GM12878 (cell line): ENCODE measurements around the gene RERE.

Source experiments
- EGR1 ChIP-seq, 2 experiments: IDR thresholded peaks; 1 replicate in 1 of 2; 2 replicates in 1 of 2; pipeline ENCODE4 v1.6.1; 2011 to 2012; ENCODE audit warnings: low read depth in 2 of 2, low read length in 2 of 2, borderline replicate concordance in 1 of 2, mild to moderate bottlenecking in 1 of 2, moderate library complexity in 1 of 2
- EZH2 ChIP-seq: IDR thresholded peaks from 2 replicates; pipeline ENCODE4 v1.6.1; 2012; ENCODE audit warnings: low read depth, mild to moderate bottlenecking, control low read depth, inconsistent platforms, low read length, borderline replicate concordance; ENCODE audit not compliant: control insufficient read depth
- FOS ChIP-seq: IDR thresholded peaks from 3 replicates; pipeline ENCODE4 v1.6.1; 2011; ENCODE audit warnings: borderline replicate concordance; ENCODE audit not compliant: insufficient read length; ENCODE audit errors: extremely low read depth
- FOXM1 ChIP-seq: IDR thresholded peaks from 2 replicates; pipeline ENCODE4 v1.6.1; 2012; ENCODE audit warnings: low read depth, mild to moderate bottlenecking, inconsistent platforms, low read length, moderate library complexity
- NFIC ChIP-seq: IDR thresholded peaks from 2 replicates; pipeline ENCODE4 v1.6.1; 2012; ENCODE audit warnings: low read depth, mild to moderate bottlenecking, inconsistent platforms, low read length, moderate library complexity
- POLR2AphosphoS5 ChIP-seq: IDR thresholded peaks from 2 replicates; pipeline ENCODE4 v1.6.1; 2011; ENCODE audit warnings: mild to moderate bottlenecking, low read length, inconsistent platforms
- RAD21 ChIP-seq: IDR thresholded peaks from 2 replicates; pipeline ENCODE4 v1.6.1; 2011; ENCODE audit warnings: mild to moderate bottlenecking, low read depth, low read length, moderate library complexity; ENCODE audit not compliant: insufficient read depth
- RFX5 ChIP-seq: IDR thresholded peaks from 2 replicates; pipeline ENCODE4 v1.6.1; 2011; ENCODE audit warnings: low read depth, low read length, improper control_type of control experiment
- SPI1 ChIP-seq: IDR thresholded peaks from 2 replicates; pipeline ENCODE4 v1.6.1; 2011; ENCODE audit warnings: low read depth, mild to moderate bottlenecking, low read length, moderate library complexity, borderline replicate concordance; ENCODE audit not compliant: insufficient read depth
- TF ChIP-seq, protein P1 (sequence below): IDR thresholded peaks from 2 replicates; pipeline ENCODE4 v1.6.1; 2011; ENCODE audit warnings: low read depth, low read length, improper control_type of control experiment, borderline replicate concordance
- TF ChIP-seq, protein P2 (sequence below), 3 experiments: IDR thresholded peaks in 2 of 3; conservative IDR thresholded peaks in 1 of 3; 2 replicates each; pipeline ENCODE4 v1.5.1; 2011; ENCODE audit warnings: low read depth in 3 of 3, low read length in 3 of 3, mild to moderate bottlenecking in 3 of 3, control low read depth in 2 of 3, moderate library complexity in 2 of 3, inconsistent platforms in 1 of 3, mixed read lengths in 1 of 3; ENCODE audit not compliant: control insufficient read depth in 2 of 3, insufficient read depth in 1 of 3; ENCODE audit errors: extremely low read depth in 1 of 3
- TF ChIP-seq, protein P3 (sequence below): IDR thresholded peaks from 2 replicates; pipeline ENCODE4 v1.6.1; 2011; ENCODE audit warnings: low read depth, mild to moderate bottlenecking, low read length, moderate library complexity, borderline replicate concordance; ENCODE audit errors: extremely low read depth
- TF ChIP-seq, protein P4 (sequence below): fragments of 450-650 bp; formaldehyde crosslinking; IDR thresholded peaks from 2 replicates; pipeline ENCODE4 v1.5.0; 2022; ENCODE audit warnings: mild to moderate bottlenecking, missing genetic modification characterization

DNA sequence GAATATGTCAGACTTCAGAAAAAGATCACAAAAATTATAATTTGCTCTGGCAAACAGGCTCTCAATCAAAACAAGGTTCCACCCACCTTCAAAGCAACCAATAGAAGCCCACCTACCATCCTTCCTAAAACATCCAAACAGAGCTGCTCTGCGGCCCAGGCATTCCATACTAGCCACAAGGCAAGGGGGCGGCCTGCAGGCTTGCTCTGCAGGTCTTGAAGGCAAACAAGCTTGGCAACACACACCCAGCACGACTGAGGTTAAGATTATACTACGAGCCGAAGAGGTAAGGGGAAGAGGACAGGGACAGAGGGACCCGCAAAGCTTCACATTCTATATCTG is 292.3 kb downstream of the RERE start:
- no peak for TF ChIP-seq FOS
- TF ChIP-seq, protein P1, sequence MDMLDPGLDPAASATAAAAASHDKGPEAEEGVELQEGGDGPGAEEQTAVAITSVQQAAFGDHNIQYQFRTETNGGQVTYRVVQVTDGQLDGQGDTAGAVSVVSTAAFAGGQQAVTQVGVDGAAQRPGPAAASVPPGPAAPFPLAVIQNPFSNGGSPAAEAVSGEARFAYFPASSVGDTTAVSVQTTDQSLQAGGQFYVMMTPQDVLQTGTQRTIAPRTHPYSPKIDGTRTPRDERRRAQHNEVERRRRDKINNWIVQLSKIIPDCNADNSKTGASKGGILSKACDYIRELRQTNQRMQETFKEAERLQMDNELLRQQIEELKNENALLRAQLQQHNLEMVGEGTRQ: no peak
- TF ChIP-seq, protein P2, sequence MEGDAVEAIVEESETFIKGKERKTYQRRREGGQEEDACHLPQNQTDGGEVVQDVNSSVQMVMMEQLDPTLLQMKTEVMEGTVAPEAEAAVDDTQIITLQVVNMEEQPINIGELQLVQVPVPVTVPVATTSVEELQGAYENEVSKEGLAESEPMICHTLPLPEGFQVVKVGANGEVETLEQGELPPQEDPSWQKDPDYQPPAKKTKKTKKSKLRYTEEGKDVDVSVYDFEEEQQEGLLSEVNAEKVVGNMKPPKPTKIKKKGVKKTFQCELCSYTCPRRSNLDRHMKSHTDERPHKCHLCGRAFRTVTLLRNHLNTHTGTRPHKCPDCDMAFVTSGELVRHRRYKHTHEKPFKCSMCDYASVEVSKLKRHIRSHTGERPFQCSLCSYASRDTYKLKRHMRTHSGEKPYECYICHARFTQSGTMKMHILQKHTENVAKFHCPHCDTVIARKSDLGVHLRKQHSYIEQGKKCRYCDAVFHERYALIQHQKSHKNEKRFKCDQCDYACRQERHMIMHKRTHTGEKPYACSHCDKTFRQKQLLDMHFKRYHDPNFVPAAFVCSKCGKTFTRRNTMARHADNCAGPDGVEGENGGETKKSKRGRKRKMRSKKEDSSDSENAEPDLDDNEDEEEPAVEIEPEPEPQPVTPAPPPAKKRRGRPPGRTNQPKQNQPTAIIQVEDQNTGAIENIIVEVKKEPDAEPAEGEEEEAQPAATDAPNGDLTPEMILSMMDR (IDR thresholded peaks at IDR 0.05 in 2 of 3, conservative IDR thresholded peaks at IDR 0.05 in 1 of 3; ENCODE audit: control insufficient read depth in 2 of 3, extremely low read depth in 1 of 3, insufficient read depth in 1 of 3, low read depth in 3 of 3, low read length in 3 of 3): no peak
- no peak for TF ChIP-seq EZH2
- TF ChIP-seq, protein P3, sequence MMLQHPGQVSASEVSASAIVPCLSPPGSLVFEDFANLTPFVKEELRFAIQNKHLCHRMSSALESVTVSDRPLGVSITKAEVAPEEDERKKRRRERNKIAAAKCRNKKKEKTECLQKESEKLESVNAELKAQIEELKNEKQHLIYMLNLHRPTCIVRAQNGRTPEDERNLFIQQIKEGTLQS: no peak
- TF ChIP-seq, protein P4, sequence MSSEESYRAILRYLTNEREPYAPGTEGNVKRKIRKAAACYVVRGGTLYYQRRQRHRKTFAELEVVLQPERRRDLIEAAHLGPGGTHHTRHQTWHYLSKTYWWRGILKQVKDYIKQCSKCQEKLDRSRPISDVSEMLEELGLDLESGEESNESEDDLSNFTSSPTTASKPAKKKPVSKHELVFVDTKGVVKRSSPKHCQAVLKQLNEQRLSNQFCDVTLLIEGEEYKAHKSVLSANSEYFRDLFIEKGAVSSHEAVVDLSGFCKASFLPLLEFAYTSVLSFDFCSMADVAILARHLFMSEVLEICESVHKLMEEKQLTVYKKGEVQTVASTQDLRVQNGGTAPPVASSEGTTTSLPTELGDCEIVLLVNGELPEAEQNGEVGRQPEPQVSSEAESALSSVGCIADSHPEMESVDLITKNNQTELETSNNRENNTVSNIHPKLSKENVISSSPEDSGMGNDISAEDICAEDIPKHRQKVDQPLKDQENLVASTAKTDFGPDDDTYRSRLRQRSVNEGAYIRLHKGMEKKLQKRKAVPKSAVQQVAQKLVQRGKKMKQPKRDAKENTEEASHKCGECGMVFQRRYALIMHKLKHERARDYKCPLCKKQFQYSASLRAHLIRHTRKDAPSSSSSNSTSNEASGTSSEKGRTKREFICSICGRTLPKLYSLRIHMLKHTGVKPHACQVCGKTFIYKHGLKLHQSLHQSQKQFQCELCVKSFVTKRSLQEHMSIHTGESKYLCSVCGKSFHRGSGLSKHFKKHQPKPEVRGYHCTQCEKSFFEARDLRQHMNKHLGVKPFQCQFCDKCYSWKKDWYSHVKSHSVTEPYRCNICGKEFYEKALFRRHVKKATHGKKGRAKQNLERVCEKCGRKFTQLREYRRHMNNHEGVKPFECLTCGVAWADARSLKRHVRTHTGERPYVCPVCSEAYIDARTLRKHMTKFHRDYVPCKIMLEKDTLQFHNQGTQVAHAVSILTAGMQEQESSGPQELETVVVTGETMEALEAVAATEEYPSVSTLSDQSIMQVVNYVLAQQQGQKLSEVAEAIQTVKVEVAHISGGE (CRISPR knock-in tag): no peak
- no peak for TF ChIP-seq RFX5
- no peak for TF ChIP-seq POLR2AphosphoS5
- TF ChIP-seq SPI1: no peak
- no peak for TF ChIP-seq RAD21
- no peak for TF ChIP-seq EGR1 (IDR thresholded peaks at IDR 0.05; ENCODE audit: borderline replicate concordance in 1 of 2, low read depth in 2 of 2, low read length in 2 of 2)
- no peak; the same call in 1 of the 2 replicates for TF ChIP-seq FOXM1
- TF ChIP-seq NFIC: no peak
